ENCODE data around the gene TGM2. TPM values are rescaled to one million over a fixed set of nuclear protein-coding genes. Genes with fewer than 3 reads are reported as not detected.

TGM2 gene
- total RNA-seq, 2 experiments from 2014 or later = 0.06 to 0.27 TPM

GRCh38 chr20:38095017-38095686, 69.9 kb downstream of the TGM2 start:
- DNase-seq (peak in 1 of 14 experiments; percentile 26), ATAC-seq (ENCODE audit: poor library complexity) (no peak)
- Histone ChIP-seq H3K4me3 (ENCODE audit: low read length) (no peak overlapping the region), H3K27ac (ENCODE audit: low read depth in 1 of 2, low read length in 2 of 2) (peak overlapping the region in 1 of 2 donors; percentile 8), H3K4me1 (ENCODE audit: insufficient read depth, low read length) (peaks cover 26% of the 10 kb centered on the region), H3K9me3 (ENCODE audit: control insufficient read depth in 1 of 2, insufficient read depth in 1 of 2, low read length in 2 of 2) (no peaks in the 10 kb centered on the region), H3K27me3 (ENCODE audit: control insufficient read depth in 1 of 2, insufficient read depth in 2 of 2, low read length in 2 of 2) (no peaks in the 10 kb centered on the region), H3K36me3 (ENCODE audit: insufficient read depth, low read length) (peaks cover 7% of the 10 kb centered on the region)
- no peak for TF ChIP-seq CTCF (IDR thresholded peaks at IDR 0.05)
- H3K9me3 Mint-ChIP-seq = no peaks in the 10 kb centered on the region
- no peak overlapping the region for H3K4me3 Mint-ChIP-seq
- no peaks in the 10 kb centered on the region for H3K27me3 Mint-ChIP-seq
- peaks cover 18% of the 10 kb centered on the region for H3K36me3 Mint-ChIP-seq (ENCODE audit: low read depth)
- ChIA-PET POLR2A (no interaction called here), CTCF (no interaction called here)
- intact Hi-C loops (cut with DNase I, micrococcal nuclease) = no loop called here
- H3K27ac Mint-ChIP-seq = peak overlapping the region; percentile 59
- peaks cover 21% of the 10 kb centered on the region for H3K4me1 Mint-ChIP-seq (ENCODE audit: low read depth)

GRCh38 chr20:38094373-38094891, 70.6 kb downstream of the TGM2 start:
- Histone ChIP-seq H3K9me3 (ENCODE audit: control insufficient read depth in 1 of 2, insufficient read depth in 1 of 2, low read length in 2 of 2) (no peaks in the 10 kb centered on the region), H3K4me3 (ENCODE audit: low read length) (no peak overlapping the region), H3K4me1 (ENCODE audit: insufficient read depth, low read length) (peaks cover 26% of the 10 kb centered on the region), H3K36me3 (ENCODE audit: insufficient read depth, low read length) (peaks cover 14% of the 10 kb centered on the region), H3K27me3 (ENCODE audit: control insufficient read depth in 1 of 2, insufficient read depth in 2 of 2, low read length in 2 of 2) (no peaks in the 10 kb centered on the region), H3K27ac (ENCODE audit: low read depth in 1 of 2, low read length in 2 of 2) (peak overlapping the region in 1 of 2 donors; percentile 8)
- H3K27me3 Mint-ChIP-seq = no peaks in the 10 kb centered on the region
- no peak for TF ChIP-seq CTCF (IDR thresholded peaks at IDR 0.05)
- CTCF ChIA-PET = no interaction called here
- no peaks in the 10 kb centered on the region for H3K9me3 Mint-ChIP-seq
- H3K4me1 Mint-ChIP-seq (ENCODE audit: low read depth) = peaks cover 21% of the 10 kb centered on the region
- peak in 4 of 14 experiments; percentile 32 to 73 (median 70) for DNase-seq
- intact Hi-C loops (cut with DNase I, micrococcal nuclease) = no loop called here
- POLR2A ChIA-PET = no interaction called here
- ATAC-seq (ENCODE audit: poor library complexity) = peak; percentile 78
- H3K36me3 Mint-ChIP-seq (ENCODE audit: low read depth) = peaks cover 25% of the 10 kb centered on the region
- no peak overlapping the region for H3K4me3 Mint-ChIP-seq
- H3K27ac Mint-ChIP-seq = peak overlapping the region; percentile 59

- peaks cover 21% of the 10 kb centered on the region for H3K4me1 Mint-ChIP-seq (ENCODE audit: low read depth)
- Histone ChIP-seq H3K27ac (ENCODE audit: low read depth in 1 of 2, low read length in 2 of 2) (no peak overlapping the region), H3K27me3 (ENCODE audit: control insufficient read depth in 1 of 2, insufficient read depth in 2 of 2, low read length in 2 of 2) (no peaks in the 10 kb centered on the region), H3K9me3 (ENCODE audit: control insufficient read depth in 1 of 2, insufficient read depth in 1 of 2, low read length in 2 of 2) (no peaks in the 10 kb centered on the region), H3K36me3 (ENCODE audit: insufficient read depth, low read length) (peaks cover 17% of the 10 kb centered on the region), H3K4me3 (ENCODE audit: low read length) (no peak overlapping the region), H3K4me1 (ENCODE audit: insufficient read depth, low read length) (peaks cover 26% of the 10 kb centered on the region)
- TF ChIP-seq CTCF (IDR thresholded peaks at IDR 0.05) = no peak
- no peak overlapping the region for H3K4me3 Mint-ChIP-seq
- no peak for DNase-seq
- H3K27ac Mint-ChIP-seq = peak overlapping the region; percentile 59
- intact Hi-C loops (cut with DNase I, micrococcal nuclease) = no loop called here
- H3K36me3 Mint-ChIP-seq (ENCODE audit: low read depth) = peaks cover 33% of the 10 kb centered on the region
- no peaks in the 10 kb centered on the region for H3K27me3 Mint-ChIP-seq
- POLR2A ChIA-PET = no interaction called here
- no peaks in the 10 kb centered on the region for H3K9me3 Mint-ChIP-seq
- ATAC-seq (ENCODE audit: poor library complexity) = no peak
- CTCF ChIA-PET = interaction anchor here (0.8 to 1.3 kb wide), 2 partner anchors 20 to 44 kb away, joined by 3 read pairs; no protein-coding TSS in a partner anchor
Observed at GRCh38 chr20:38093641-38094077, 71.4 kb downstream of the TGM2 start.

All from CD4-positive, alpha-beta T cell (primary cell).